NCI-H187 (cell line): ENCODE results near the gene SLC35B2.

ENCODE experiments used
- DNase-seq, 2 experiments: peaks; one replicate each; lab custom pipeline; 2025; lab: John Stamatoyannopoulos, UW

SLC35B2 gene

DNA sequence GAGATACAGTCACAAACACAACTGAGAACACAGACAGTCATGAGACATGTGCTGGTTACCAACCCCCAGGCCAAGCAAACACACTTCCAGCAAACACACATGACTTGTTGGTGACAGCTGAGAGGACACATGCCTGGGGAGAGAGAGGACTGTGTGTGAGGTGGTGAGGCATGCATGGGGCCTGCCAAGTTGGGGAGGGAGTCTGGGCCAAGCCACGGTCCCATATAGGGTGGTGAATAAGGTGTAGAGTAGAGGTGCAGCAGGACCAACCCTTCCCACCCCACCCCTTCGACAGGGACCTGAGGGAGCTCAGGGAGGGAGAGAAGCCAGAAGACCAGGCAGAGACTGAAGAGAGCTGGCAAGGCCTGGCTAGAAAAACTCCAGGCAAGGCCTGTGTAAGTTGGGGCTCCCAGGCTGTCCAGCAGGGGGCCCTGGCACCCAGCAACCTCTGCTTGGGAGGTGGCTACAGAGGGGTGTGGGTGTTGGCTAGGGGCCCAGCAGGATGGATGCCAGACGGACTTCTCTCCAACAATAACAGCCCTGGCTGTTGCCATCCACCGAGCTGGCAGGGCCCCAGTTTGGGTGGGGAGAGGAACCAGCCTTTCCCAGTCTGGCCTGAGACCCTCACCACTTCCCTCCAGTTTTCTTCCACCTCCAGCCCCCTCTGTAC is 35.9 kb downstream of the SLC35B2 start:
- DNase-seq, result no peak

DNA sequence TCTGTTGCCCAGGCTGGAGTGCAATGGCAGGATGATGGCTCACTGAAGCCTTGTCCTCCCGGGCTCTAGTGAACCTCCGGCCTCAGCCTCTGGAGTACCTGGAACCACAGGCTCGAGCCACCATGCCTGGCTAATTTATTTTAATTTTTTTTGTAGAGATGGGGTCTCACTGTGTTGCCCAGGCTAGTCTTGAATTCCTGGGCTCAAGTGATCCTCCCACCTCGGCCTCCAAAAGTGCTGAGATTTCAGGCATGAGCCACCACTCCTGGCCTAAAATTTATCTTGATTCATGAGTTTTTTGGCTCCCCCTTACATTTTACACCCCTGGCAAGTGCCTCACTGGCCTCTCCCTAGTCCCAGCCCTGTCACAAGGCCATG is 36.4 kb downstream of the SLC35B2 start:
- no peak for DNase-seq

GRCh38 chr6:44219815-44220784 is 37.2 kb downstream of the SLC35B2 start:
- no peak for DNase-seq

DNA sequence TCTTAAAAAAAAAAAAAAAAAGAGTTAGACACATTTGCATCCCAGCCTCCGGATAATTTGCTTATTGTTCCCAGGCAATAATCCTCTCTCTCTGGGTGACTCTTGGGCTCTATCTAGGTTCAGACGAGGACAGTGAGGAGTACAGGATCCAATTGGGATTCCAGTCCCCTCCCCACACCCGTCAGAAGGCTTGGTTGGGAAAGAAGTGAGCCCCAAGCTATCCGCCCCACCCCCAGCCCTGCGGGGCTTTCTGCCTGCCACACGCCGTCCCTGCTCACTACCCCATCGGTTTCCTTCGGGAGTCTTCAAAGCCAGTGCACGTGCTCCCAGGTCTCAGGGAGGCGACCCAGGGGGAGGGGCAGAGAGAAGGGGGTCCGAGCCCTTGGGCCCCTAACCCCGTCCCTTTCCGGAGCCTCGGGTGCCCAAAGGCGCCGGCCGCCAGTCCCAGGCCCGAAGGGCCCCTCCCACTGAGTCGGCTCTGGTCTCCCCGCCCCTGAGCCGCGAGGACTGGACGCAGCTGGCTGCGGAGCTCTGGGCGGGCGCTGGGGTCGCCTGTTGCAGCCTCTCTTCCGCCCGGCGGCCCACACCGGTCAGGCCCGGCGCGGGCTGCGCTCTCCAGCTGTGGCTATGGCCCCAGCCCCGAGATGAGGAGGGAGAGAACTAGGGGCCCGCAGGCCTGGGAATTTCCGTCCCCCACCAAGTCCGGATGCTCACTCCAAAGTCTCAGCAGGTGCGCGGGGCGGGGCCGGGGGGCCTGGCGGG is 38.1 kb downstream of the SLC35B2 start:
- peak in 1 of 2 experiments; percentile 24 for DNase-seq

DNA sequence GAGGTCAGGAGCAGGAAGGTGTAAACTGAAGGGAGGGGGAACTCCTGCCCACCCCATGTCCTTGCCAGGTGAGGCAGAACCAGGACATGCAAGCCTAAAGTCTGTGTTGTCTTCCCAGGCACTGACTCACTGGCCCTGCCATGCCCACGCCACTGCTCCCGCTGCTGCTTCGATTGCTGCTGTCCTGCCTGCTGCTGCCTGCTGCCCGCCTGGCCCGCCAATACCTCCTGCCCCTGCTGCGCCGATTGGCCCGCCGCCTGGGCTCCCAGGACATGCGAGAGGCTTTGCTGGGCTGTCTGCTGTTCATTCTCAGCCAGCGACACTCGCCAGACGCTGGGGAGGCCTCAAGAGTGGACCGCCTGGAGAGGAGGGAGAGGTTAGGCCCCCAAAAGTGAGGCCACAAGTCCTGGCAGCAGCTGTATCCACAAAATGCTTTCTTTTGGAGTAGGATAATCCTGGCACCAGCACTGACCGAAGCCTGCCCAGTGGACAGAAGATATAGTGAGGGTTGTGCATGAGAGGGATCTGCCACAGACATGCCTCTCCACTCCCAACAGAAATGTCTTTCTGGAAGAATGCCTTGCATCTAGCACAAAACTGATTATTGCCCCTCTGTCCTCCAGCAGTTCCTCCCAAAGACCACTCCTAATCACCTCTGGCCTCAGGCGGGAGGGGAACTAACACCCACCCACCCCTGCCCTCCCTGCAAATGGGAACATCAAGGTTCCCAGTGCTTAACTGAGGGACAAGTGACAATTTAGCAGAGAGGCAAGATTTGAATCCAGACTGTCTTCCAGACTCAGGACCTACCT is 39.8 kb downstream of the SLC35B2 start:
- DNase-seq, result no peak

GRCh38 chr6:44216677-44217331 is 40.5 kb downstream of the SLC35B2 start, which contains the start of gene MYMX:
MYMX (plus strand) TSS chr6:44216926; CDS start chr6:44217472, 546 bp downstream.
- DNase-seq, result no peak

GRCh38 chr6:44214307-44214706 is 43.0 kb downstream of the SLC35B2 start:
- DNase-seq, result no peak

- DNase-seq, result no peak
Measured at GRCh38 chr6:44211284-44211683, 46.0 kb downstream of the SLC35B2 start.

GRCh38 chr6:44207966-44208365 is 49.4 kb downstream of the SLC35B2 start:
- DNase-seq, result no peak
